AG10803 (cell line): ENCODE data around the gene PCSK1.
A peak's percentile ranks its signal among the peaks of the same experiment; 100 is the strongest.
"Not testable (repeated sequence)": the region's sequence is repeated elsewhere in the genome, so short reads cannot be mapped to it uniquely, and the experiment has no call there.

ENCODE experiments used
- DNase-seq: peaks from one replicate; pipeline ENCODE4 v3.0.0; 2010; ENCODE audit warnings: low read depth
- H3K4me3 ChIP-seq: 2 replicates; pipeline ENCODE4 v1.5.1; 2011; ENCODE audit warnings: mild to moderate bottlenecking, low read length, control low read depth
- CTCF ChIP-seq: conservative IDR thresholded peaks from 2 replicates; pipeline ENCODE4 v1.5.1; 2011; ENCODE audit warnings: mild to moderate bottlenecking, low read length, control low read depth, inconsistent platforms

The PCSK1 gene

GRCh38 chr5:96377167-96377566 is 55.9 kb downstream of the PCSK1 start:
- no peak overlapping the region for H3K4me3 ChIP-seq
- TF ChIP-seq CTCF = no peak
- peak; percentile 11 for DNase-seq

- DNase-seq = no peak
- TF ChIP-seq CTCF = no peak
- no peak overlapping the region for H3K4me3 ChIP-seq
Observed at GRCh38 chr5:96374653-96375052, 58.4 kb downstream of the PCSK1 start.

- TF ChIP-seq CTCF = no peak
- H3K4me3 ChIP-seq = no peak overlapping the region
- DNase-seq = no peak
Observed at GRCh38 chr5:96373381-96373733, 59.7 kb downstream of the PCSK1 start.

- no peak for DNase-seq
- TF ChIP-seq CTCF = no peak
- H3K4me3 ChIP-seq = no peak overlapping the region
Observed at GRCh38 chr5:96372726-96373380, 60.2 kb downstream of the PCSK1 start.

GRCh38 chr5:96370976-96371375 is 62.1 kb downstream of the PCSK1 start:
- H3K4me3 ChIP-seq = no peak overlapping the region
- no peak for DNase-seq
- TF ChIP-seq CTCF = no peak

- DNase-seq, H3K4me3 ChIP-seq: not testable (repeated sequence)
Observed at GRCh38 chr5:96367337-96367736, 65.7 kb downstream of the PCSK1 start.

- no peak for TF ChIP-seq CTCF
- no peak overlapping the region for H3K4me3 ChIP-seq
- DNase-seq = no peak
Observed at GRCh38 chr5:96354237-96354636, 78.8 kb downstream of the PCSK1 start.

GRCh38 chr5:96353220-96353619 is 79.8 kb downstream of the PCSK1 start:
- no peak for TF ChIP-seq CTCF
- H3K4me3 ChIP-seq = no peak overlapping the region
- no peak for DNase-seq
